Endothelial cell of umbilical vein (primary cell): ENCODE results near the gene BAAT. TPM values are rescaled to one million over a fixed set of nuclear protein-coding genes. Genes with fewer than 3 reads are reported as not detected.
A peak's percentile ranks its signal among the peaks of the same experiment; 100 is the strongest.

Source experiments
- BruUV-seq: library from RNA; stranded (reverse); fragments of 400-500 nt; replicated peaks from 2 replicates; lab custom pipeline; 2021; lab: Mats Ljungman, UMichigan
- CTCF ChIA-PET: fragments of 300-600, 350-600 bp; sonication (Branson Sonifier 250); formaldehyde crosslinking; loops from one replicate; lab custom pipeline; 2021; ENCODE audit warnings: antibody characterized with exemption, inconsistent platforms; lab: Charles Lee
- POLR2A ChIA-PET: fragments of 300-600, 350-600 bp; sonication (Branson Sonifier 250); formaldehyde crosslinking; loops from one replicate; lab custom pipeline; 2021; ENCODE audit warnings: antibody characterized with exemption, inconsistent platforms; lab: Charles Lee
- DNase-seq: peaks from one replicate; pipeline ENCODE4 v3.0.0-alpha.2; 2011; ENCODE audit warnings: low read depth, low spot score
- FAIRE-seq: peaks from 2 replicates; lab custom pipeline; 2011; peaks lifted over from hg19 to GRCh38; lab: Jason Lieb, UNC
- H2AFZ ChIP-seq: 2 replicates; pipeline ENCODE4 v1.6.0; 2012; ENCODE audit warnings: low read depth, low read length, control low read depth, inconsistent platforms
- H3K27ac ChIP-seq: 2 replicates; pipeline ENCODE4 v1.5.1; 2011; ENCODE audit warnings: low read depth, mild to moderate bottlenecking, control low read depth, low read length, moderate library complexity; ENCODE audit not compliant: insufficient read depth
- H3K27me3 ChIP-seq, 2 experiments: 2 replicates each; pipeline versions ENCODE4 v1.6.0 to v1.6.1; 2011; ENCODE audit warnings: low read length in 2 of 2, mixed read lengths in 1 of 2; ENCODE audit not compliant: control insufficient read depth in 2 of 2, insufficient read depth in 2 of 2
- H3K36me3 ChIP-seq, 2 experiments: 2 replicates in 1 of 2; 3 replicates in 1 of 2; pipeline ENCODE4 v1.5.1; 2011; ENCODE audit warnings: low read length in 2 of 2, mild to moderate bottlenecking in 1 of 2, moderate library complexity in 1 of 2; ENCODE audit not compliant: control insufficient read depth in 2 of 2, insufficient read depth in 2 of 2; ENCODE audit errors: extremely low read depth in 1 of 2
- H3K4me1 ChIP-seq: 3 replicates; pipeline ENCODE4 v1.5.1; 2011; ENCODE audit warnings: mild to moderate bottlenecking, low read length; ENCODE audit not compliant: control insufficient read depth, insufficient read depth; ENCODE audit errors: extremely low read depth
- H3K4me2 ChIP-seq: 2 replicates; pipeline ENCODE4 v1.6.1; 2011; ENCODE audit warnings: low read length, control low read depth, mixed read lengths; ENCODE audit not compliant: insufficient read depth
- H3K4me3 ChIP-seq, 3 experiments: fragments of 200-600 bp in 1 of 3; sonication (generic), shearing (Covaris generic) in 1 of 3; replicated peaks in 1 of 3; 2 replicates each; pipeline ENCODE4 v1.5.1; 2011 to 2016; ENCODE audit warnings: control low read depth in 3 of 3, low read length in 3 of 3, mild to moderate bottlenecking in 2 of 3, inconsistent platforms in 1 of 3, low read depth in 1 of 3, moderate library complexity in 1 of 3; ENCODE audit not compliant: insufficient read depth in 1 of 3
- H3K79me2 ChIP-seq: 2 replicates; pipeline ENCODE4 v1.6.0; 2012; ENCODE audit warnings: low read length, inconsistent platforms; ENCODE audit not compliant: control insufficient read depth, insufficient read depth
- H3K9ac ChIP-seq: replicated peaks from 2 replicates; pipeline ENCODE3; 2011; ENCODE audit warnings: low read length, control low read depth; ENCODE audit not compliant: insufficient read depth; ENCODE audit errors: extremely low read depth
- H3K9me1 ChIP-seq: replicated peaks from 3 replicates; pipeline ENCODE4 v1.6.0; 2011; ENCODE audit warnings: mild to moderate bottlenecking, low read length; ENCODE audit not compliant: control insufficient read depth, insufficient read depth; ENCODE audit errors: extremely low read depth
- H3K9me3 ChIP-seq: replicated peaks from 2 replicates; pipeline ENCODE4 v1.5.1; 2012; ENCODE audit warnings: low read length, inconsistent platforms; ENCODE audit not compliant: control insufficient read depth, insufficient read depth
- H4K20me1 ChIP-seq: replicated peaks from 2 replicates; pipeline ENCODE3; 2011; ENCODE audit warnings: mild to moderate bottlenecking, low read length; ENCODE audit not compliant: control insufficient read depth, insufficient read depth; ENCODE audit errors: extremely low read depth
- CTCF ChIP-seq, 2 donors: IDR thresholded peaks; 1 replicate in 1 of 2; 2 replicates in 1 of 2; pipeline ENCODE4 v1.5.1; 2011; ENCODE audit warnings: low read length in 2 of 2, mild to moderate bottlenecking in 2 of 2, moderate library complexity in 2 of 2, control low read depth in 1 of 2, inconsistent platforms in 1 of 2, low read depth in 1 of 2; ENCODE audit not compliant: insufficient read depth in 1 of 2; ENCODE audit errors: extremely low read depth in 1 of 2
- EZH2 ChIP-seq: IDR thresholded peaks from 2 replicates; pipeline ENCODE4 v1.6.1; 2012; ENCODE audit warnings: borderline replicate concordance, low read depth, mild to moderate bottlenecking, moderate library complexity, low read length, inconsistent platforms; ENCODE audit not compliant: severe bottlenecking
- FOS ChIP-seq: IDR thresholded peaks from 2 replicates; pipeline ENCODE4 v1.6.1; 2011; ENCODE audit warnings: mild to moderate bottlenecking, low read length, moderate library complexity, borderline replicate concordance; ENCODE audit not compliant: insufficient read depth
- GATA2 ChIP-seq: IDR thresholded peaks from 2 replicates; pipeline ENCODE4 v1.7.0; 2011; ENCODE audit warnings: low read depth, mild to moderate bottlenecking, moderate library complexity, mixed read lengths, low read length; ENCODE audit not compliant: insufficient read length, insufficient read depth
- JUN ChIP-seq: IDR thresholded peaks from 2 replicates; pipeline ENCODE4 v1.6.1; 2011; ENCODE audit warnings: borderline replicate concordance, low read depth; ENCODE audit not compliant: insufficient read length, insufficient read depth
- MAX ChIP-seq: IDR thresholded peaks from 2 replicates; pipeline ENCODE4 v1.6.1; 2011; ENCODE audit not compliant: insufficient read depth, insufficient read length
- MYC ChIP-seq: IDR thresholded peaks from one replicate; pipeline ENCODE4 v1.6.1; 2011; ENCODE audit warnings: mild to moderate bottlenecking, low read depth, low read length
- POLR2A ChIP-seq: IDR thresholded peaks from 2 replicates; pipeline ENCODE4 v1.6.1; 2012; ENCODE audit warnings: low read depth, mild to moderate bottlenecking, control low read depth, low read length
- POLR2AphosphoS5 ChIP-seq: IDR thresholded peaks from 2 replicates; pipeline ENCODE4 v1.6.1; 2012; ENCODE audit warnings: low read depth, mild to moderate bottlenecking, control low read depth, low read length, moderate library complexity; ENCODE audit not compliant: insufficient read depth
- dilution Hi-C: fragments of 300-500 bp; cut with MboI; formaldehyde crosslinking; loops from one replicate; pipeline ENCODE4 v1.15.0; 2019; ENCODE audit warnings: low sequenced_read_pairs; ENCODE audit not compliant: extremely low pct_ligation_motif_present
- intact Hi-C: fragments of 100-400 bp; cut with micrococcal nuclease; formaldehyde crosslinking; loops from one replicate; pipeline ENCODE4 v1.10.0; 2022
- polyA plus RNA-seq, 4 experiments: library from polyadenylated mRNA; depleted of rRNA in 3 of 4; stranded (reverse) in 3 of 4; unstranded in 1 of 4; fragments of >200 nt; gene quantifications; 2 replicates each; pipeline versions ENCODE4 v1.2.1 to v1.2.3, GENCODE V29; 2011 to 2012; ENCODE audit warnings: missing spikeins in 1 of 4
- total RNA-seq: library from RNA; stranded (reverse); gene quantifications from 2 replicates; pipeline ENCODE4 v1.2.3, GENCODE V29; 2021

The BAAT gene
- total and polyA plus RNA-seq, 2 donors (not counting 3 experiments of a cell fraction or from before 2014, with no cell fraction given): 0.01 TPM; not detected in 1

GRCh38 chr9:101399643-101399970, 14.8 kb upstream of the BAAT start:
- DNase-seq (no peak), FAIRE-seq (no peak)
- TF ChIP-seq MYC (no peak), CTCF (IDR thresholded peaks at IDR 0.05; ENCODE audit: extremely low read depth in 1 of 2, insufficient read depth in 1 of 2, low read depth in 1 of 2, low read length in 2 of 2) (no peak)
- Histone ChIP-seq H4K20me1 (no peaks in the 10 kb centered on the region), H2AFZ (no peak overlapping the region), H3K27me3 (no peaks in the 10 kb centered on the region), H3K79me2 (peaks cover 65% of the 10 kb centered on the region), H3K27ac (peak overlapping the region; percentile 61), H3K9me3 (no peaks in the 10 kb centered on the region), H3K4me1 (peaks cover 26% of the 10 kb centered on the region), H3K36me3 (peaks cover 10 to 13% of the 10 kb centered on the region in 2 experiments), H3K4me2 (peak overlapping the region; percentile 89), H3K9me1 (no peaks in the 10 kb centered on the region), H3K4me3 (peak overlapping the region; percentile 66 to 86 (median 74)), H3K9ac (peak overlapping the region; percentile 74)
- POLR2A ChIA-PET: interaction anchor here (1.3 kb wide), 1 partner anchor 10 kb away, joined by 3 read pairs; no protein-coding TSS in a partner anchor
- BruUV-seq: no TSS peak
- CTCF ChIA-PET: interaction anchor here (1.4 to 2.2 kb wide), 4 partner anchors 11 to 1075 kb away, joined by 3 to 22 read pairs (median 6); no protein-coding TSS in a partner anchor
- dilution Hi-C loops: no loop called here
- intact Hi-C loops: loop anchor here (2.0 to 5.0 kb wide), 4 partner anchors 283 to 1577 kb away; partner anchors contain the start of gene MSANTD3

GRCh38 chr9:101398930-101399642, 14.3 kb upstream of the BAAT start:
- ChIA-PET CTCF (interaction anchor here (0.6 to 2.2 kb wide), 8 partner anchors 11 to 1074 kb away, joined by 3 to 22 read pairs (median 3); no protein-coding TSS in a partner anchor), POLR2A (interaction anchor here (0.8 to 1.3 kb wide), 5 partner anchors 10 to 305 kb away, joined by 3 to 8 read pairs (median 5); partner anchors contain the start of gene RNF20)
- peaks cover 26% of the 10 kb centered on the region for H3K4me1 ChIP-seq
- peaks cover 70% of the 10 kb centered on the region for H3K79me2 ChIP-seq
- H3K9ac ChIP-seq: peak overlapping the region; percentile 74
- H2AFZ ChIP-seq: peak overlapping the region; percentile 66
- H3K27me3 ChIP-seq: no peaks in the 10 kb centered on the region
- H3K36me3 ChIP-seq: peaks cover 10 to 13% of the 10 kb centered on the region in 2 experiments
- no peaks in the 10 kb centered on the region for H4K20me1 ChIP-seq
- no peaks in the 10 kb centered on the region for H3K9me1 ChIP-seq
- peak overlapping the region; percentile 61 for H3K27ac ChIP-seq
- no peaks in the 10 kb centered on the region for H3K9me3 ChIP-seq
- H3K4me2 ChIP-seq: peak overlapping the region; percentile 89
- TF ChIP-seq POLR2AphosphoS5 (no peak), MAX (no peak), MYC (no peak), GATA2 (no peak), POLR2A (no peak), JUN (no peak), EZH2 (no peak), FOS (no peak), CTCF (IDR thresholded peaks at IDR 0.05; ENCODE audit: extremely low read depth in 1 of 2, insufficient read depth in 1 of 2, low read depth in 1 of 2, low read length in 2 of 2) (no peak)
- intact Hi-C loops (loop anchor here (1.0 to 5.0 kb wide), 6 partner anchors 11 to 1576 kb away; partner anchors contain the start of genes MSANTD3 and RNF20), dilution Hi-C loops (no loop called here)
- H3K4me3 ChIP-seq: peak overlapping the region; percentile 66 to 86 (median 74)
- BruUV-seq: TSS peak; percentile 20
- FAIRE-seq (peak; percentile 12), DNase-seq (peak; percentile 32)
